GM12878 (cell line): ENCODE measurements around the gene MRPL44. TPM values are rescaled to one million over a fixed set of nuclear protein-coding genes. Genes with fewer than 3 reads are reported as not detected.

Source experiments
- ATAC-seq: fragments of 200-7000 bp; cut with Tn5 transposase; 3 replicates; pipeline ENCODE4 v1.9.1; 2020; ENCODE audit warnings: mild to moderate bottlenecking, moderate library complexity
- BruUV-seq: library from RNA; stranded (reverse); fragments of 400-500 nt; replicated peaks from 2 replicates; lab custom pipeline; 2021; lab: Mats Ljungman, UMichigan
- CTCF ChIA-PET: fragments of 300-600 bp; sonication (Branson Sonifier 250); formaldehyde crosslinking; extraction: SDS; loops from one replicate; lab custom pipeline; 2021; ENCODE audit warnings: inconsistent platforms; lab: Yijun Ruan, JAX
- POLR2A ChIA-PET: fragments of 350-600 bp; formaldehyde crosslinking; extraction: SDS; loops from one replicate; lab custom pipeline; 2021; ENCODE audit warnings: inconsistent platforms; lab: Charles Lee
- RAD21 ChIA-PET: fragments of 300-600 bp; sonication (Branson Sonifier 250); formaldehyde crosslinking; loops from one replicate; lab custom pipeline; 2023; ENCODE audit warnings: antibody characterized with exemption; ENCODE audit not compliant: unreplicated experiment; lab: Charles Lee
- SMC1A ChIA-PET: fragments of 300-600 bp; sonication (Branson Sonifier 250); formaldehyde crosslinking; loops from one replicate; lab custom pipeline; 2023; ENCODE audit not compliant: unreplicated experiment, uncharacterized antibody; lab: Charles Lee
- DNase-seq: peaks from one replicate; pipeline ENCODE4 v3.0.0-alpha.2; 2011; ENCODE audit warnings: low read depth, low spot score
- FAIRE-seq: peaks from 3 replicates; lab custom pipeline; 2011; peaks lifted over from hg19 to GRCh38; lab: Jason Lieb, UNC
- H2AFZ ChIP-seq: 2 replicates; pipeline ENCODE4 v1.6.0; 2011; ENCODE audit warnings: low read depth, low read length, control low read depth; ENCODE audit not compliant: control insufficient read depth
- H3K27ac ChIP-seq: 2 replicates; pipeline ENCODE4 v1.5.1; 2011; ENCODE audit warnings: control low read depth; ENCODE audit not compliant: control insufficient read depth, insufficient read depth
- H3K27me3 ChIP-seq, 2 experiments: replicated peaks in 1 of 2; 2 replicates each; pipeline versions ENCODE4 v1.6.0 to v1.6.1; 2011; ENCODE audit warnings: low read length in 1 of 2; ENCODE audit not compliant: control insufficient read depth in 2 of 2, insufficient read depth in 2 of 2
- H3K36me3 ChIP-seq, 2 experiments: 2 replicates each; pipeline ENCODE4 v1.5.1; 2011; ENCODE audit warnings: low read length in 1 of 2; ENCODE audit not compliant: control insufficient read depth in 2 of 2, insufficient read depth in 2 of 2
- H3K4me1 ChIP-seq: 2 replicates; pipeline ENCODE4 v1.6.1; 2011; ENCODE audit warnings: mild to moderate bottlenecking, low read length, moderate library complexity, mixed read lengths; ENCODE audit not compliant: control insufficient read depth, insufficient read depth
- H3K4me2 ChIP-seq: 2 replicates; pipeline ENCODE4 v1.6.0; 2011; ENCODE audit warnings: control low read depth; ENCODE audit not compliant: control insufficient read depth, insufficient read depth
- H3K4me3 ChIP-seq: fragments of 200-600 bp; sonication (generic); 2 replicates; pipeline ENCODE4 v1.5.1; 2016
- H3K79me2 ChIP-seq: 2 replicates; pipeline ENCODE4 v1.6.0; 2011; ENCODE audit warnings: low read length; ENCODE audit not compliant: control insufficient read depth, insufficient read depth
- H3K9ac ChIP-seq: 2 replicates; pipeline ENCODE4 v1.8.0; 2011; ENCODE audit warnings: low read length, control low read depth, mixed read lengths; ENCODE audit not compliant: control insufficient read depth, insufficient read depth
- H3K9me3 ChIP-seq: replicated peaks from 3 replicates; pipeline ENCODE4 v1.5.1; 2011; ENCODE audit warnings: mild to moderate bottlenecking, low read length; ENCODE audit not compliant: control insufficient read depth, insufficient read depth
- H4K20me1 ChIP-seq: 2 replicates; pipeline ENCODE4 v1.6.0; 2011; ENCODE audit not compliant: control insufficient read depth, insufficient read depth
- HDAC2 ChIP-seq: fragments of 200-600 bp; sonication (generic); IDR thresholded peaks from 2 replicates; pipeline ENCODE4 v1.6.1; 2017
- IKZF1 ChIP-seq: fragments of 450-650 bp; conservative IDR thresholded peaks from 2 replicates; pipeline ENCODE4 v1.6.1; 2017; ENCODE audit warnings: antibody characterized with exemption, mild to moderate bottlenecking
- MTA2 ChIP-seq: fragments of 450-650 bp; IDR thresholded peaks from 2 replicates; pipeline ENCODE4 v1.6.1; 2016; ENCODE audit warnings: low read depth, mild to moderate bottlenecking, moderate library complexity
- MTA3 ChIP-seq: IDR thresholded peaks from 2 replicates; pipeline ENCODE4 v1.6.1; 2012; ENCODE audit warnings: low read length, inconsistent platforms, borderline replicate concordance
- PAX5 ChIP-seq: IDR thresholded peaks from 2 replicates; pipeline ENCODE4 v1.6.1; 2011; ENCODE audit warnings: low read depth, low read length, borderline replicate concordance
- PAX8 ChIP-seq: fragments of 450-650 bp; IDR thresholded peaks from 2 replicates; pipeline ENCODE4 v1.6.1; 2017; ENCODE audit warnings: mild to moderate bottlenecking, moderate library complexity
- STAT1 ChIP-seq: fragments of 450-650 bp; conservative IDR thresholded peaks from 2 replicates; pipeline ENCODE4 v1.6.1; 2014; ENCODE audit warnings: antibody characterized with exemption, mild to moderate bottlenecking
- TARDBP ChIP-seq: IDR thresholded peaks from 2 replicates; pipeline ENCODE4 v1.6.1; 2016; ENCODE audit warnings: borderline replicate concordance
- TCF3 ChIP-seq: IDR thresholded peaks from 2 replicates; pipeline ENCODE4 v1.6.1; 2012; ENCODE audit warnings: low read depth, mild to moderate bottlenecking, low read length, borderline replicate concordance; ENCODE audit not compliant: insufficient read depth
- YBX1 ChIP-seq: fragments of 450-650 bp; IDR thresholded peaks from 2 replicates; pipeline ENCODE4 v1.6.1; 2016; ENCODE audit warnings: antibody characterized with exemption
- WGBS: methylation state at CpG from one replicate; pipeline ENCODE4 v1.1.6; 2016; ENCODE audit warnings: low lambda C conversion rate; ENCODE audit not compliant: insufficient replicate concordance, insufficient coverage; ENCODE audit errors: missing lambda C conversion rate; 5-methylcytosine and 5-hydroxymethylcytosine counted together
- in situ Hi-C: fragments of 300-500 bp; cut with MboI; formaldehyde crosslinking; loops from 9 replicates; pipeline ENCODE4 v1.14.3; 2018; ENCODE audit warnings: mixed read lengths
- intact Hi-C: fragments of 100-400 bp; cut with micrococcal nuclease; formaldehyde crosslinking; loops from one replicate; pipeline ENCODE4 v1.14.2; 2022; ENCODE audit not compliant: unreplicated experiment
- polyA plus RNA-seq, 11 experiments: library from polyadenylated mRNA; depleted of rRNA in 4 of 11; unstranded in 6 of 11; stranded (reverse) in 5 of 11; fragments of >200 nt; fragmentation: Nextera tagmentation in 4 of 11; fragmentation: Illumina TruSeq in 1 of 11; extraction: Ambion mirVana in 4 of 11; extraction: Trizol in 1 of 11; gene quantifications; 1 replicate in 1 of 11; 2 replicates in 10 of 11; pipeline versions ENCODE4 v1.2.1 to v1.2.3, GENCODE V29; 2011 to 2016; ENCODE audit warnings: inconsistent platforms in 2 of 11, missing spikeins in 2 of 11, low read depth in 1 of 11
- total RNA-seq, 4 experiments: library from RNA; depleted of rRNA in 3 of 4; stranded (reverse); fragments of >200 nt in 3 of 4; fragmentation: Illumina TruSeq in 1 of 4; extraction: Trizol in 1 of 4; gene quantifications; 2 replicates each; pipeline versions ENCODE4 v1.2.1 to v1.2.3, GENCODE V29; 2013 to 2021
- TF ChIP-seq, protein P1 (sequence below): fragments of 450-650 bp; IDR thresholded peaks from 2 replicates; pipeline ENCODE4 v1.6.1; 2016; ENCODE audit warnings: mild to moderate bottlenecking, moderate library complexity, borderline replicate concordance
- TF ChIP-seq, protein P2 (sequence below): IDR thresholded peaks from 2 replicates; pipeline ENCODE4 v1.6.1; 2012; ENCODE audit warnings: mild to moderate bottlenecking, low read depth, low read length
- TF ChIP-seq, protein P3 (sequence below): fragments of 450-650 bp; IDR thresholded peaks from 2 replicates; pipeline ENCODE4 v1.6.1; 2017; ENCODE audit warnings: low read depth, mild to moderate bottlenecking, moderate library complexity

MRPL44 gene
- total and polyA plus RNA-seq, 10 of the 15 experiments (the other 5 are each of a cell fraction or from before 2014, with no cell fraction given) = 18.3 to 44.3 (median 37.5) TPM

DNA sequence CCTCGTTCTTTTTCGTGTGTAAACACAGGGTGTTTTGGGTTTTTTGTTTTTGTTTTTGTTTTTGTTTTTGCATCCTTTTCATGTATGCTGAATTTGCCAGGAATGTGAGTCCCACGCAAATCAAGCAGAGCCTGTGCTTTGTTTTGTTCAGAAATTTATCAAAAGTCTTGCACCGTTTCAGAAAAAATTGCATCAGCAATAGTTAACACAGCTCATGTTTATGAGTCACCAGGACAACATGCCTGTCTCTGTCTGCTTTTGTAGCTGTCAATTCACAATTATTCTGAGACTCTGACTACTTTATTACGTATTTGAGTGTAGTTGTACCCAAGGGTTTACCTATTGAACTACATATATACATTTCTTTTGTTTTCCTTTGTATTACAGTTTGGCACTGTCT, 38.3 kb downstream of the MRPL44 start (continued):
- TF ChIP-seq, protein P1, sequence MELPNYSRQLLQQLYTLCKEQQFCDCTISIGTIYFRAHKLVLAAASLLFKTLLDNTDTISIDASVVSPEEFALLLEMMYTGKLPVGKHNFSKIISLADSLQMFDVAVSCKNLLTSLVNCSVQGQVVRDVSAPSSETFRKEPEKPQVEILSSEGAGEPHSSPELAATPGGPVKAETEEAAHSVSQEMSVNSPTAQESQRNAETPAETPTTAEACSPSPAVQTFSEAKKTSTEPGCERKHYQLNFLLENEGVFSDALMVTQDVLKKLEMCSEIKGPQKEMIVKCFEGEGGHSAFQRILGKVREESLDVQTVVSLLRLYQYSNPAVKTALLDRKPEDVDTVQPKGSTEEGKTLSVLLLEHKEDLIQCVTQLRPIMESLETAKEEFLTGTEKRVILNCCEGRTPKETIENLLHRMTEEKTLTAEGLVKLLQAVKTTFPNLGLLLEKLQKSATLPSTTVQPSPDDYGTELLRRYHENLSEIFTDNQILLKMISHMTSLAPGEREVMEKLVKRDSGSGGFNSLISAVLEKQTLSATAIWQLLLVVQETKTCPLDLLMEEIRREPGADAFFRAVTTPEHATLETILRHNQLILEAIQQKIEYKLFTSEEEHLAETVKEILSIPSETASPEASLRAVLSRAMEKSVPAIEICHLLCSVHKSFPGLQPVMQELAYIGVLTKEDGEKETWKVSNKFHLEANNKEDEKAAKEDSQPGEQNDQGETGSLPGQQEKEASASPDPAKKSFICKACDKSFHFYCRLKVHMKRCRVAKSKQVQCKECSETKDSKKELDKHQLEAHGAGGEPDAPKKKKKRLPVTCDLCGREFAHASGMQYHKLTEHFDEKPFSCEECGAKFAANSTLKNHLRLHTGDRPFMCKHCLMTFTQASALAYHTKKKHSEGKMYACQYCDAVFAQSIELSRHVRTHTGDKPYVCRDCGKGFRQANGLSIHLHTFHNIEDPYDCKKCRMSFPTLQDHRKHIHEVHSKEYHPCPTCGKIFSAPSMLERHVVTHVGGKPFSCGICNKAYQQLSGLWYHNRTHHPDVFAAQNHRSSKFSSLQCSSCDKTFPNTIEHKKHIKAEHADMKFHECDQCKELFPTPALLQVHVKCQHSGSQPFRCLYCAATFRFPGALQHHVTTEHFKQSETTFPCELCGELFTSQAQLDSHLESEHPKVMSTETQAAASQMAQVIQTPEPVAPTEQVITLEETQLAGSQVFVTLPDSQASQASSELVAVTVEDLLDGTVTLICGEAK = no peak
- no peak for TF ChIP-seq MTA3
- TF ChIP-seq MTA2 = no peak
- no peak for TF ChIP-seq IKZF1
- TF ChIP-seq, all 136 proteins: peak for 0

DNA sequence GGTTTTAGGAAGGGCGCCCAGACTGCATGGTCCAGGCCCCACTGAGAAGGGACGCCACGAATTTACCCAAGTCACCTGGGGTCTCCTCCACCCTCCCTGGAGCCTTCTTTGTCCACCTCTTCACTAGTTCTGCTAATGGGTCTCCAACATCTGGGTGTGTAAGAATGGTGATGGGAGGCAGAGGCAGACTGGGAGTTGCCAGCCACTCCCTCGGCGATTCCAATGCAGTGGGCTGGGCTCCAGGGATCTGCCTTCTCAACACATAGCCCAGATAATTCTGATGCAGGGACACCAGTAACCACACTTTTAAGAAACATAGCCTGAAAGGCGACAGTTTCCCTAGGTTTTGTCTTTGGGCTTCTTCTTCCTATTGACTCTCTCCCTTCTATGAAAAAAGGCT, 39.1 kb downstream of the MRPL44 start:
- no peak for DNase-seq
- H3K36me3 ChIP-seq = no peaks in the 10 kb centered on the region
- H4K20me1 ChIP-seq = no peaks in the 10 kb centered on the region
- no peak overlapping the region for H3K27ac ChIP-seq
- H3K79me2 ChIP-seq = no peaks in the 10 kb centered on the region
- ChIA-PET POLR2A (no interaction called here), CTCF (interaction anchor here (1.0 to 11.1 kb wide), 3 partner anchors 24 to 346 kb away, joined by 3 to 188 read pairs (median 149); no protein-coding TSS in a partner anchor), RAD21 (interaction anchor here (5.0 kb wide), 1 partner anchor 288 kb away, joined by 93 read pairs; no protein-coding TSS in a partner anchor), SMC1A (no interaction called here)
- H3K27me3 ChIP-seq = peaks cover 0 to 4% of the 10 kb centered on the region in 2 experiments; a peak in 2 of 4 replicates
- no peak overlapping the region for H3K4me2 ChIP-seq
- no TSS peak for BruUV-seq
- no peak for FAIRE-seq
- no peak overlapping the region for H2AFZ ChIP-seq
- in situ Hi-C loops (loop anchor here (25.0 kb wide), 1 partner anchor 641 kb away; no protein-coding TSS in a partner anchor), intact Hi-C loops (no loop called here)
- no peak overlapping the region for H3K4me3 ChIP-seq
- H3K9ac ChIP-seq = no peak overlapping the region
- ATAC-seq = no peak
- no peaks in the 10 kb centered on the region for H3K9me3 ChIP-seq
- 44% methylated on average over 6 of the region's 6 CpGs for WGBS
- no peaks in the 10 kb centered on the region for H3K4me1 ChIP-seq
- TF ChIP-seq YBX1 = no peak
- TF ChIP-seq PAX5 = no peak
- TF ChIP-seq, protein P2, sequence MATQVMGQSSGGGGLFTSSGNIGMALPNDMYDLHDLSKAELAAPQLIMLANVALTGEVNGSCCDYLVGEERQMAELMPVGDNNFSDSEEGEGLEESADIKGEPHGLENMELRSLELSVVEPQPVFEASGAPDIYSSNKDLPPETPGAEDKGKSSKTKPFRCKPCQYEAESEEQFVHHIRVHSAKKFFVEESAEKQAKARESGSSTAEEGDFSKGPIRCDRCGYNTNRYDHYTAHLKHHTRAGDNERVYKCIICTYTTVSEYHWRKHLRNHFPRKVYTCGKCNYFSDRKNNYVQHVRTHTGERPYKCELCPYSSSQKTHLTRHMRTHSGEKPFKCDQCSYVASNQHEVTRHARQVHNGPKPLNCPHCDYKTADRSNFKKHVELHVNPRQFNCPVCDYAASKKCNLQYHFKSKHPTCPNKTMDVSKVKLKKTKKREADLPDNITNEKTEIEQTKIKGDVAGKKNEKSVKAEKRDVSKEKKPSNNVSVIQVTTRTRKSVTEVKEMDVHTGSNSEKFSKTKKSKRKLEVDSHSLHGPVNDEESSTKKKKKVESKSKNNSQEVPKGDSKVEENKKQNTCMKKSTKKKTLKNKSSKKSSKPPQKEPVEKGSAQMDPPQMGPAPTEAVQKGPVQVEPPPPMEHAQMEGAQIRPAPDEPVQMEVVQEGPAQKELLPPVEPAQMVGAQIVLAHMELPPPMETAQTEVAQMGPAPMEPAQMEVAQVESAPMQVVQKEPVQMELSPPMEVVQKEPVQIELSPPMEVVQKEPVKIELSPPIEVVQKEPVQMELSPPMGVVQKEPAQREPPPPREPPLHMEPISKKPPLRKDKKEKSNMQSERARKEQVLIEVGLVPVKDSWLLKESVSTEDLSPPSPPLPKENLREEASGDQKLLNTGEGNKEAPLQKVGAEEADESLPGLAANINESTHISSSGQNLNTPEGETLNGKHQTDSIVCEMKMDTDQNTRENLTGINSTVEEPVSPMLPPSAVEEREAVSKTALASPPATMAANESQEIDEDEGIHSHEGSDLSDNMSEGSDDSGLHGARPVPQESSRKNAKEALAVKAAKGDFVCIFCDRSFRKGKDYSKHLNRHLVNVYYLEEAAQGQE = no peak
- TF ChIP-seq, protein P3, sequence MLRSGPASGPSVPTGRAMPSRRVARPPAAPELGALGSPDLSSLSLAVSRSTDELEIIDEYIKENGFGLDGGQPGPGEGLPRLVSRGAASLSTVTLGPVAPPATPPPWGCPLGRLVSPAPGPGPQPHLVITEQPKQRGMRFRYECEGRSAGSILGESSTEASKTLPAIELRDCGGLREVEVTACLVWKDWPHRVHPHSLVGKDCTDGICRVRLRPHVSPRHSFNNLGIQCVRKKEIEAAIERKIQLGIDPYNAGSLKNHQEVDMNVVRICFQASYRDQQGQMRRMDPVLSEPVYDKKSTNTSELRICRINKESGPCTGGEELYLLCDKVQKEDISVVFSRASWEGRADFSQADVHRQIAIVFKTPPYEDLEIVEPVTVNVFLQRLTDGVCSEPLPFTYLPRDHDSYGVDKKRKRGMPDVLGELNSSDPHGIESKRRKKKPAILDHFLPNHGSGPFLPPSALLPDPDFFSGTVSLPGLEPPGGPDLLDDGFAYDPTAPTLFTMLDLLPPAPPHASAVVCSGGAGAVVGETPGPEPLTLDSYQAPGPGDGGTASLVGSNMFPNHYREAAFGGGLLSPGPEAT = no peak
- TF ChIP-seq STAT1 = no peak
- no peak for TF ChIP-seq TARDBP
- TF ChIP-seq TCF3 = no peak
- TF ChIP-seq PAX8 = no peak
- no peak for TF ChIP-seq HDAC2
